SK-N-SH treated with all-trans-retinoic acid at 6 μM for 48 hours (cell line): ENCODE data around the gene SNAPC4.

Source experiments
- ATAC-seq: fragments of 200-7000 bp; cut with Tn5 transposase; 3 replicates; pipeline ENCODE4 v1.9.1; 2020; ENCODE audit warnings: mild to moderate bottlenecking, moderate library complexity
- ARNTL ChIP-seq: fragments of 450-650 bp; formaldehyde crosslinking; IDR thresholded peaks from 2 replicates; pipeline ENCODE4 v1.5.0; 2020; ENCODE audit warnings: low read depth, mild to moderate bottlenecking, moderate library complexity, borderline replicate concordance
- BACH2 ChIP-seq: fragments of 250-450 bp; sonication (Bioruptor Pico); IDR thresholded peaks from 2 replicates; pipeline ENCODE4 v1.9.0; 2021; ENCODE audit warnings: mild to moderate bottlenecking, borderline replicate concordance
- CSDC2 ChIP-seq: fragments of 250-450 bp; sonication (Bioruptor Pico); IDR thresholded peaks from 2 replicates; pipeline ENCODE4 v1.5.0; 2020; ENCODE audit warnings: mild to moderate bottlenecking, moderate library complexity
- CSRNP3 ChIP-seq: fragments of 250-450 bp; sonication (Bioruptor Pico); IDR thresholded peaks from 2 replicates; pipeline ENCODE4 v1.5.1; 2021; ENCODE audit warnings: mild to moderate bottlenecking, moderate library complexity
- ESRRG ChIP-seq: fragments of 250-450 bp; sonication (Bioruptor Pico); IDR thresholded peaks from 2 replicates; pipeline ENCODE4 v1.6.1; 2021; ENCODE audit warnings: mild to moderate bottlenecking
- GLIS3 ChIP-seq: fragments of 250-450 bp; sonication (Bioruptor Pico); IDR thresholded peaks from 2 replicates; pipeline ENCODE4 v1.5.0; 2020; ENCODE audit warnings: mild to moderate bottlenecking, moderate library complexity
- ISL1 ChIP-seq: fragments of 250-450 bp; sonication (Bioruptor Pico); IDR thresholded peaks from 2 replicates; pipeline ENCODE4 v2.1.2; 2022; ENCODE audit warnings: mild to moderate bottlenecking, moderate library complexity
- OSR1 ChIP-seq: fragments of 250-450 bp; sonication (Bioruptor Pico); IDR thresholded peaks from 2 replicates; pipeline ENCODE4 v1.8.0; 2022; ENCODE audit warnings: moderate library complexity, mild to moderate bottlenecking, inconsistent platforms
- PPARA ChIP-seq: fragments of 250-450 bp; sonication (Bioruptor Pico); IDR thresholded peaks from 2 replicates; pipeline ENCODE4 v1.5.0; 2020; ENCODE audit warnings: mild to moderate bottlenecking, borderline replicate concordance
- RARB ChIP-seq: fragments of 250-450 bp; sonication (Bioruptor Pico); IDR thresholded peaks from 2 replicates; pipeline ENCODE4 v1.8.0; 2021; ENCODE audit warnings: mild to moderate bottlenecking, moderate library complexity
- SNAI2 ChIP-seq: fragments of 250-450 bp; sonication (Bioruptor Pico); IDR thresholded peaks from 2 replicates; pipeline ENCODE4 v1.5.0; 2020; ENCODE audit warnings: mild to moderate bottlenecking, moderate library complexity
- TCF4 ChIP-seq: fragments of 250-450 bp; sonication (Bioruptor Pico); IDR thresholded peaks from 2 replicates; pipeline ENCODE4 v1.8.0; 2021; ENCODE audit warnings: mild to moderate bottlenecking, moderate library complexity, borderline replicate concordance
- ZC3H10 ChIP-seq: fragments of 250-450 bp; sonication (Bioruptor Pico); IDR thresholded peaks from 2 replicates; pipeline ENCODE4 v1.5.1; 2021; ENCODE audit warnings: mild to moderate bottlenecking, moderate library complexity
- ZFP3 ChIP-seq: fragments of 250-450 bp; sonication (Bioruptor Pico); IDR thresholded peaks from 2 replicates; pipeline ENCODE4 v1.5.0; 2020; ENCODE audit warnings: mild to moderate bottlenecking, moderate library complexity
- ZFP30 ChIP-seq: fragments of 450-650 bp; formaldehyde crosslinking; IDR thresholded peaks from 2 replicates; pipeline ENCODE4 v1.5.0; 2022; ENCODE audit warnings: mild to moderate bottlenecking, moderate library complexity
- ZNF565 ChIP-seq: fragments of 450-650 bp; formaldehyde crosslinking; conservative IDR thresholded peaks from 2 replicates; pipeline ENCODE4 v1.5.0; 2020; ENCODE audit warnings: low read depth, mild to moderate bottlenecking, moderate library complexity
- ZNF70 ChIP-seq: fragments of 450-650 bp; formaldehyde crosslinking; IDR thresholded peaks from 2 replicates; pipeline ENCODE4 v1.5.0; 2020; ENCODE audit warnings: mild to moderate bottlenecking, moderate library complexity
- ZNF8 ChIP-seq: fragments of 450-650 bp; formaldehyde crosslinking; IDR thresholded peaks from 2 replicates; pipeline ENCODE4 v1.5.0; 2020; ENCODE audit warnings: mild to moderate bottlenecking, moderate library complexity
- TF ChIP-seq, protein P1 (sequence below): fragments of 250-450 bp; sonication (Bioruptor Pico); IDR thresholded peaks from 2 replicates; pipeline ENCODE4 v1.5.1; 2020; ENCODE audit warnings: low read depth, mild to moderate bottlenecking, moderate library complexity
- TF ChIP-seq, protein P2 (sequence below): fragments of 250-450 bp; sonication (Bioruptor Pico); IDR thresholded peaks from 2 replicates; pipeline ENCODE4 v1.8.0; 2020; ENCODE audit warnings: mild to moderate bottlenecking, moderate library complexity, borderline replicate concordance
- TF ChIP-seq, protein P3 (sequence below): fragments of 250-450 bp; sonication (Bioruptor Pico); IDR thresholded peaks from 2 replicates; pipeline ENCODE4 v1.8.0; 2021; ENCODE audit warnings: low read depth, mild to moderate bottlenecking, moderate library complexity, borderline replicate concordance
- TF ChIP-seq, protein P4 (sequence below): fragments of 250-450 bp; sonication (Bioruptor Pico); IDR thresholded peaks from 2 replicates; pipeline ENCODE4 v1.5.0; 2020; ENCODE audit warnings: mild to moderate bottlenecking, moderate library complexity

SNAPC4 gene

GRCh38 chr9:136441191-136441680, 41.3 kb upstream of the SNAPC4 start:
- no peak for TF ChIP-seq SNAI2 (CRISPR knock-in tag)
- no peak for TF ChIP-seq TCF4
- TF ChIP-seq ZFP30 (CRISPR knock-in tag), result no peak
- TF ChIP-seq ISL1 (CRISPR knock-in tag), result no peak
- TF ChIP-seq, protein P1, sequence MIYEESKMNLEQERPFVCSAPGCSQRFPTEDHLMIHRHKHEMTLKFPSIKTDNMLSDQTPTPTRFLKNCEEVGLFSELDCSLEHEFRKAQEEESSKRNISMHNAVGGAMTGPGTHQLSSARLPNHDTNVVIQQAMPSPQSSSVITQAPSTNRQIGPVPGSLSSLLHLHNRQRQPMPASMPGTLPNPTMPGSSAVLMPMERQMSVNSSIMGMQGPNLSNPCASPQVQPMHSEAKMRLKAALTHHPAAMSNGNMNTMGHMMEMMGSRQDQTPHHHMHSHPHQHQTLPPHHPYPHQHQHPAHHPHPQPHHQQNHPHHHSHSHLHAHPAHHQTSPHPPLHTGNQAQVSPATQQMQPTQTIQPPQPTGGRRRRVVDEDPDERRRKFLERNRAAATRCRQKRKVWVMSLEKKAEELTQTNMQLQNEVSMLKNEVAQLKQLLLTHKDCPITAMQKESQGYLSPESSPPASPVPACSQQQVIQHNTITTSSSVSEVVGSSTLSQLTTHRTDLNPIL, result no peak
- no peak for TF ChIP-seq PPARA
- no peak for TF ChIP-seq ZNF70 (CRISPR knock-in tag)
- TF ChIP-seq BACH2 (CRISPR knock-in tag), result no peak
- no peak for TF ChIP-seq RARB (CRISPR knock-in tag)
- TF ChIP-seq ZNF565 (CRISPR knock-in tag), result no peak
- no peak for TF ChIP-seq ZNF8 (CRISPR knock-in tag)
- TF ChIP-seq ZC3H10 (CRISPR knock-in tag), result no peak
- TF ChIP-seq CSDC2 (CRISPR knock-in tag), result no peak
- TF ChIP-seq ESRRG, result no peak
- TF ChIP-seq, all 23 proteins: peak for 0
- ATAC-seq, result no peak

GRCh38 chr9:136439481-136440408, 39.8 kb upstream of the SNAPC4 start, which contains the start of gene INPP5E:
Gene INPP5E, minus strand, starts transcription at chr9:136439845. Its CDS starts 426 bp downstream, at chr9:136439419.
- TF ChIP-seq, protein P2, sequence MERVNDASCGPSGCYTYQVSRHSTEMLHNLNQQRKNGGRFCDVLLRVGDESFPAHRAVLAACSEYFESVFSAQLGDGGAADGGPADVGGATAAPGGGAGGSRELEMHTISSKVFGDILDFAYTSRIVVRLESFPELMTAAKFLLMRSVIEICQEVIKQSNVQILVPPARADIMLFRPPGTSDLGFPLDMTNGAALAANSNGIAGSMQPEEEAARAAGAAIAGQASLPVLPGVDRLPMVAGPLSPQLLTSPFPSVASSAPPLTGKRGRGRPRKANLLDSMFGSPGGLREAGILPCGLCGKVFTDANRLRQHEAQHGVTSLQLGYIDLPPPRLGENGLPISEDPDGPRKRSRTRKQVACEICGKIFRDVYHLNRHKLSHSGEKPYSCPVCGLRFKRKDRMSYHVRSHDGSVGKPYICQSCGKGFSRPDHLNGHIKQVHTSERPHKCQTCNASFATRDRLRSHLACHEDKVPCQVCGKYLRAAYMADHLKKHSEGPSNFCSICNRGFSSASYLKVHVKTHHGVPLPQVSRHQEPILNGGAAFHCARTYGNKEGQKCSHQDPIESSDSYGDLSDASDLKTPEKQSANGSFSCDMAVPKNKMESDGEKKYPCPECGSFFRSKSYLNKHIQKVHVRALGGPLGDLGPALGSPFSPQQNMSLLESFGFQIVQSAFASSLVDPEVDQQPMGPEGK, result no peak
- no peak for TF ChIP-seq CSDC2 (CRISPR knock-in tag)
- no peak for TF ChIP-seq ZNF70 (CRISPR knock-in tag)
- TF ChIP-seq, protein P3, sequence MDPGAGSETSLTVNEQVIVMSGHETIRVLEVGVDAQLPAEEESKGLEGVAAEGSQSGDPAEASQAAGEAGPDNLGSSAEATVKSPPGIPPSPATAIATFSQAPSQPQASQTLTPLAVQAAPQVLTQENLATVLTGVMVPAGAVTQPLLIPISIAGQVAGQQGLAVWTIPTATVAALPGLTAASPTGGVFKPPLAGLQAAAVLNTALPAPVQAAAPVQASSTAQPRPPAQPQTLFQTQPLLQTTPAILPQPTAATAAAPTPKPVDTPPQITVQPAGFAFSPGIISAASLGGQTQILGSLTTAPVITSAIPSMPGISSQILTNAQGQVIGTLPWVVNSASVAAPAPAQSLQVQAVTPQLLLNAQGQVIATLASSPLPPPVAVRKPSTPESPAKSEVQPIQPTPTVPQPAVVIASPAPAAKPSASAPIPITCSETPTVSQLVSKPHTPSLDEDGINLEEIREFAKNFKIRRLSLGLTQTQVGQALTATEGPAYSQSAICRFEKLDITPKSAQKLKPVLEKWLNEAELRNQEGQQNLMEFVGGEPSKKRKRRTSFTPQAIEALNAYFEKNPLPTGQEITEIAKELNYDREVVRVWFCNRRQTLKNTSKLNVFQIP (CRISPR knock-in tag), result no peak
- no peak for TF ChIP-seq ESRRG
- no peak for TF ChIP-seq GLIS3
- TF ChIP-seq, protein P4, sequence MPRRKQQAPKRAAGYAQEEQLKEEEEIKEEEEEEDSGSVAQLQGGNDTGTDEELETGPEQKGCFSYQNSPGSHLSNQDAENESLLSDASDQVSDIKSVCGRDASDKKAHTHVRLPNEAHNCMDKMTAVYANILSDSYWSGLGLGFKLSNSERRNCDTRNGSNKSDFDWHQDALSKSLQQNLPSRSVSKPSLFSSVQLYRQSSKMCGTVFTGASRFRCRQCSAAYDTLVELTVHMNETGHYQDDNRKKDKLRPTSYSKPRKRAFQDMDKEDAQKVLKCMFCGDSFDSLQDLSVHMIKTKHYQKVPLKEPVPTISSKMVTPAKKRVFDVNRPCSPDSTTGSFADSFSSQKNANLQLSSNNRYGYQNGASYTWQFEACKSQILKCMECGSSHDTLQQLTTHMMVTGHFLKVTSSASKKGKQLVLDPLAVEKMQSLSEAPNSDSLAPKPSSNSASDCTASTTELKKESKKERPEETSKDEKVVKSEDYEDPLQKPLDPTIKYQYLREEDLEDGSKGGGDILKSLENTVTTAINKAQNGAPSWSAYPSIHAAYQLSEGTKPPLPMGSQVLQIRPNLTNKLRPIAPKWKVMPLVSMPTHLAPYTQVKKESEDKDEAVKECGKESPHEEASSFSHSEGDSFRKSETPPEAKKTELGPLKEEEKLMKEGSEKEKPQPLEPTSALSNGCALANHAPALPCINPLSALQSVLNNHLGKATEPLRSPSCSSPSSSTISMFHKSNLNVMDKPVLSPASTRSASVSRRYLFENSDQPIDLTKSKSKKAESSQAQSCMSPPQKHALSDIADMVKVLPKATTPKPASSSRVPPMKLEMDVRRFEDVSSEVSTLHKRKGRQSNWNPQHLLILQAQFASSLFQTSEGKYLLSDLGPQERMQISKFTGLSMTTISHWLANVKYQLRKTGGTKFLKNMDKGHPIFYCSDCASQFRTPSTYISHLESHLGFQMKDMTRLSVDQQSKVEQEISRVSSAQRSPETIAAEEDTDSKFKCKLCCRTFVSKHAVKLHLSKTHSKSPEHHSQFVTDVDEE, result no peak
- TF ChIP-seq, protein P1, result no peak
- TF ChIP-seq CSRNP3 (CRISPR knock-in tag), result no peak
- no peak for TF ChIP-seq ZNF8 (CRISPR knock-in tag)
- no peak for TF ChIP-seq ARNTL
- TF ChIP-seq ZC3H10 (CRISPR knock-in tag), result no peak
- TF ChIP-seq ZNF565 (CRISPR knock-in tag), result no peak
- no peak for TF ChIP-seq BACH2 (CRISPR knock-in tag)
- TF ChIP-seq ZFP30 (CRISPR knock-in tag), result no peak
- no peak for TF ChIP-seq ISL1 (CRISPR knock-in tag)
- no peak for TF ChIP-seq OSR1 (CRISPR knock-in tag)
- no peak for TF ChIP-seq SNAI2 (CRISPR knock-in tag)
- TF ChIP-seq ZFP3, result no peak
- no peak for TF ChIP-seq PPARA
- TF ChIP-seq, all 23 proteins: peak for 0
- peak; percentile 74 for ATAC-seq
